Measurements from ENCODE around the gene B3GNT9.

B3GNT9 gene, protein sequence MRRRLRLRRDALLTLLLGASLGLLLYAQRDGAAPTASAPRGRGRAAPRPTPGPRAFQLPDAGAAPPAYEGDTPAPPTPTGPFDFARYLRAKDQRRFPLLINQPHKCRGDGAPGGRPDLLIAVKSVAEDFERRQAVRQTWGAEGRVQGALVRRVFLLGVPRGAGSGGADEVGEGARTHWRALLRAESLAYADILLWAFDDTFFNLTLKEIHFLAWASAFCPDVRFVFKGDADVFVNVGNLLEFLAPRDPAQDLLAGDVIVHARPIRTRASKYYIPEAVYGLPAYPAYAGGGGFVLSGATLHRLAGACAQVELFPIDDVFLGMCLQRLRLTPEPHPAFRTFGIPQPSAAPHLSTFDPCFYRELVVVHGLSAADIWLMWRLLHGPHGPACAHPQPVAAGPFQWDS

GRCh38 chr16:67150833-67151396, at the start of gene B3GNT9:
Gene B3GNT9, minus strand, starts transcription at chr16:67150998. Its CDS starts 513 bp downstream, at chr16:67150485.
- no peak for DNase-seq (ENCODE audit: extremely low read depth in 1 of 2, low read depth in 1 of 2)

- DNase-seq (ENCODE audit: extremely low read depth in 1 of 2, low read depth in 1 of 2): no peak
Measured at GRCh38 chr16:67200491-67200890, 49.7 kb upstream of the B3GNT9 start.

DNA sequence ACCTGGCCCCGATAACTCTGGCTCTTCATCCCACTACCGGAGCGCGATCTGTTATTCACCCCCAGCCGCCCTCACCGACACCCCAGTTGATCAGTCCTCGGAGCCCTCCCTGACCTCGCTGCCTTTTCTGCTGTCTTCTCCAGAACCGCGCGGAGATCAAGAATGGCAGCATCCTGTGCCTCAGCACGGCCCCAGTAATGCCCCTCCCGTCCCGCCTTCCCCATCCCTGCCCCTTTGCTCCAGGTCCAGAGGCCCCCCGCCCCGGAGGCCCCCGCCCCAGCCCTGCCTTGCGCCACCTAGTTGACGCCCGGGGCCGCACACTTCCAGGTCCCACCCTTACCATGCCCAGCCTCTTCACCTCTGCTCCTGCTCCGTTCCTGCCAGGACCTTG, 49.0 kb upstream of the B3GNT9 start:
- DNase-seq (ENCODE audit: extremely low read depth in 1 of 2, low read depth in 1 of 2): no peak

- no peak for DNase-seq (ENCODE audit: extremely low read depth in 1 of 2, low read depth in 1 of 2)
Measured at GRCh38 chr16:67199011-67199807, 48.4 kb upstream of the B3GNT9 start, which contains the start of gene ELMO3. Gene ELMO3, plus strand, starts transcription at chr16:67199131. Its CDS starts 196 bp downstream, at chr16:67199327.

GRCh38 chr16:67198238-67198734, 47.5 kb upstream of the B3GNT9 start:
- DNase-seq (ENCODE audit: extremely low read depth in 1 of 2, low read depth in 1 of 2): no peak

- DNase-seq (ENCODE audit: extremely low read depth in 1 of 2, low read depth in 1 of 2): no peak
Measured at GRCh38 chr16:67197704-67198103, 46.9 kb upstream of the B3GNT9 start.

DNA sequence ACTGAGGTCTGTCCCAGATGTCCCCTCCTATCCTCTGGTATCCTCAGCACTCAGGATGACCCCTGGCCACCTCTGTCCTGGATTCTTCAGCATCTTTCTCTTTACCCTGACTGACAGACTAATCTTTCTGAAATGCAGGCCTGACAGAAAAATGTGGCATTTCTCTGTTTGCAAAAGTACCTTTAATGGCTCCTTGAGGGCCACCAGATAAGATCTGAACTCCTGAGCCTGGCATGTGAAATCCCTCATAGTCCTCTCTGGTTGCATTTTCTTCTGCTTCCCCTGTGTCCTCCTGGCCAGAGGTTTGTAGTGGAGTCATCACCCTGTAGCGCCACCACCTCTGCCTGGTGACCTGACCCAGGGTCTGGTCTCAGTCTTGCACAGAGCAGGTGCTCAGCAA, 46.1 kb upstream of the B3GNT9 start:
- DNase-seq (ENCODE audit: extremely low read depth in 1 of 2, low read depth in 1 of 2): no peak

- no peak for DNase-seq (ENCODE audit: extremely low read depth in 1 of 2, low read depth in 1 of 2)
Measured at GRCh38 chr16:67195676-67196075, 44.9 kb upstream of the B3GNT9 start.

- no peak for DNase-seq (ENCODE audit: extremely low read depth in 1 of 2, low read depth in 1 of 2)
Measured at GRCh38 chr16:67194260-67194659, 43.5 kb upstream of the B3GNT9 start.

DNA sequence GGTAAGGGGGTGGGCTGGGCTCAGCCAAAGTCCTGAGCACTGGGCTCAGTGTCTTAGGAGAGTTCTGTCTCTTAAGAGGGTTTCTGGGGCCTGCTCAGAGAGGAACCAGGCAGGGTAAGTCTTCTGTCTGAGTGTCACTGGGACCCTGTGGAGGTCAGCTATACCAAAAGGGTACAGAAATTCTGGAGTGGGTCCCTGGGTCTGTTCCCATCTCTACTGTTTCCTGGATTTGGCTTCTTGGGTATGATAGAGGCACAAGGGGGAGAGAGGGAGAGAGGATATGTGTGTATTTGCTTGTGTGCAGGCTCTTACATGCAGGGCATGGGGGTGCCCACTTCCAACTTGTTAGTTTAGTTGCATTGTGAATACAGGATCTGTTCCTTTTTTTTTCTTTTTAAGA, 42.7 kb upstream of the B3GNT9 start:
- no peak for DNase-seq (ENCODE audit: extremely low read depth in 1 of 2, low read depth in 1 of 2)

- no peak for DNase-seq (ENCODE audit: extremely low read depth in 1 of 2, low read depth in 1 of 2)
Measured at GRCh38 chr16:67192781-67193361, 42.1 kb upstream of the B3GNT9 start.

GRCh38 chr16:67191995-67192681, 41.3 kb upstream of the B3GNT9 start, which contains the start of gene E2F4:
Gene E2F4, plus strand, starts transcription at chr16:67192155. Its CDS starts 73 bp downstream, at chr16:67192228.
- DNase-seq (ENCODE audit: extremely low read depth in 1 of 2, low read depth in 1 of 2): peak; percentile 84

GRCh38 chr16:67191411-67191994, 40.7 kb upstream of the B3GNT9 start:
- DNase-seq (ENCODE audit: extremely low read depth in 1 of 2, low read depth in 1 of 2): no peak

GRCh38 chr16:67190448-67191399, 39.9 kb upstream of the B3GNT9 start:
- DNase-seq (ENCODE audit: extremely low read depth in 1 of 2, low read depth in 1 of 2): no peak

DNA sequence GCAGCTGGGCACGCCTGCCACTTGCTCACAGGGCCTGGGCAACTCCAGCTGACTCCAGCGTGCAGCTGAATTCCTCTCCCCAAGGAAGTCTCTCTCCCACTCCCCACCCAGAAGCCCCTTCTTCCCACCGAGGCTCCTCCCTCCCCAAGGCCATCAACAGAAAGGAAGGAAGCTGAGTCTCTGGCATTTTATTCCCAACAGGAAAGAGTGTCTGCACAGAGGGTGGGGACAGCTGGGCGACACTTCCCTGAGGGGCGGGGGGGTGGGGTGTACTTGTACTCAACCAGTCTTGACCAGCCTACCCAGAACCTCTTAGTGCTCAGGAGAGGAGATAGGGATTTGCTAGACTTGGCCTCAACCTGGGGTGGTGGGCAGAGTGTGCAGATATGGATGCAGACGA, 39.2 kb upstream of the B3GNT9 start, which contains the start of gene EXOC3L1:
TSS of gene EXOC3L1 (minus strand) at position 96 of the 400 bp plus-strand sequence. CDS start 460 bp downstream, outside the sequence.
- DNase-seq (ENCODE audit: extremely low read depth in 1 of 2, low read depth in 1 of 2): no peak

GRCh38 chr16:67188798-67189197, 38.0 kb upstream of the B3GNT9 start:
- no peak for DNase-seq (ENCODE audit: extremely low read depth in 1 of 2, low read depth in 1 of 2)

DNA sequence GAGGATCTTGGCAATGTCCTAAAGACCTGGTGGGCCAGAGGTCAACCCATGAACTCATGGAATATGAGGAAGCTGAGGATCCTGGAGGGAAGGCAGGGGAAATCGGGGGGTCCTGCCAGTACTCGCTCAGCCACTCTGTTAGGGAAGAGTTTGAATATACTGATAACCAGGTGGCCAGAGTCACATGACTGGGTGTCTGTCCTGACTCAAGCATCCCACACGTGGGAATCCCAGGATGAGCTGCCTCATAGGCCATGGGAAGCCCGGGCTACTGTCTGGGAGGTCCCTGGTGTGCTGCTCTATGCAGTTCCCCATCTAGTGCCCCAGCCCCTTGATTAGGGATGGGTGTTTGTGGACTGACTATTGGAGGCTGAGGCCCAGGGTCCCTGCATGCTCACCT, 37.5 kb upstream of the B3GNT9 start:
- DNase-seq (ENCODE audit: extremely low read depth in 1 of 2, low read depth in 1 of 2): no peak

DNA sequence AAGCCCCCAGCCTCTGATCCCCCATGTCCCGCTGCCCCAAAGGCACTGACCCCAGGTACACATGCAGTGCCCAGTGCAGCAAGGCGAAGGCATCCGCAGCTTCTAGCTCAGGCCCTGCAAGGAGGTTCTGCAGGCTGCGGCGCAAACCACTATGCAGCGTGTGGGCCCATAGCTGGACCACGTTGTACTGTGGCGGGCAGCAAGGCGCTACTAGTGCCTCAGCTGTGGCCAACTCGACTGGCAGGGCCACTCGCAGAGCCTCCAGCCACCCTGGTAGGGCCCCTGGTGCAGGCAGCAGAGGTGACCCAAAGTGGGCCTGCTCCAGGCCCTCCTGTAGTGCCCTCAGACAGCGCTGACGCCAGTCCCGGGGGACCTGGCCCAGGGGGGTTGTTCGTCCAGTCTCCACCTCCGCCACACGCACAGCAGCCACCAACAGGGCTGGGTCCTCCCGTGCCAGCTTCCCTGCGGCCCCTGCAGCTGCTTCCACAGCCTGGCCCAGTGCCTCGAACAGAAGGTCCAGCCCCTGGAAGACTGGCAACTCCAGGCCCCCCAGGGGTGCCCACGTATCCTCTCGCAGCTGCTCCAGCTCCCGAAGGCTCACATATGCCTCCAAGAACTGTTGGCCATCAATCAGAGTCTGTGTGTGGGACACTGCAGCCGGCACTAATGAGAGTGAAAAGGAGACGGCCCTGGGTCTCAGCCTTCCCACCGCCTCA, 36.5 kb upstream of the B3GNT9 start:
- DNase-seq (ENCODE audit: extremely low read depth in 1 of 2, low read depth in 1 of 2): no peak
